GM19324 (cell line): ENCODE measurements around the gene SH3GL3.

Experiments
- ATAC-seq: cut with Tn5 transposase; IDR thresholded peaks from one replicate; pipeline ENCODE4 v1.9.1; 2021; ENCODE audit warnings: mild to moderate bottlenecking, moderate library complexity; ENCODE audit not compliant: unreplicated experiment, low FRiP score

The SH3GL3 gene

GRCh38 chr15:83458381-83458780 lies 11.2 kb downstream of the SH3GL3 start:
- no peak for ATAC-seq

GRCh38 chr15:83462026-83462425 lies 14.9 kb downstream of the SH3GL3 start:
- no peak for ATAC-seq

GRCh38 chr15:83462953-83463433 lies 15.9 kb downstream of the SH3GL3 start:
- ATAC-seq, result no peak

- no peak for ATAC-seq
Measured at GRCh38 chr15:83470887-83471286, 23.7 kb downstream of the SH3GL3 start.

GRCh38 chr15:83471307-83471866 lies 24.2 kb downstream of the SH3GL3 start:
- ATAC-seq, result no peak

GRCh38 chr15:83472151-83472550 lies 25.0 kb downstream of the SH3GL3 start:
- no peak for ATAC-seq

GRCh38 chr15:83472797-83473196 lies 25.7 kb downstream of the SH3GL3 start:
- no peak for ATAC-seq

GRCh38 chr15:83474578-83474977 lies 27.4 kb downstream of the SH3GL3 start:
- ATAC-seq, result no peak

- ATAC-seq, result no peak
Measured at GRCh38 chr15:83475551-83475950, 28.4 kb downstream of the SH3GL3 start.

- no peak for ATAC-seq
Measured at GRCh38 chr15:83476066-83476465, 28.9 kb downstream of the SH3GL3 start.

- ATAC-seq, result no peak
Measured at GRCh38 chr15:83476708-83477107, 29.6 kb downstream of the SH3GL3 start.

- no peak for ATAC-seq
Measured at GRCh38 chr15:83477172-83477807, 30.1 kb downstream of the SH3GL3 start.

GRCh38 chr15:83477808-83478537 lies 30.8 kb downstream of the SH3GL3 start:
- ATAC-seq, result no peak

GRCh38 chr15:83483612-83484011 lies 36.5 kb downstream of the SH3GL3 start:
- ATAC-seq, result no peak

- no peak for ATAC-seq
Measured at GRCh38 chr15:83484636-83485035, 37.5 kb downstream of the SH3GL3 start.

GRCh38 chr15:83486363-83486762 lies 39.2 kb downstream of the SH3GL3 start:
- no peak for ATAC-seq

- no peak for ATAC-seq
Measured at GRCh38 chr15:83487519-83487918, 40.4 kb downstream of the SH3GL3 start.

- no peak for ATAC-seq
Measured at GRCh38 chr15:83489690-83490089, 42.5 kb downstream of the SH3GL3 start.

- ATAC-seq, result no peak
Measured at GRCh38 chr15:83491486-83491885, 44.3 kb downstream of the SH3GL3 start.

- ATAC-seq, result no peak
Measured at GRCh38 chr15:83496766-83497165, 49.6 kb downstream of the SH3GL3 start.

- no peak for ATAC-seq
Measured at GRCh38 chr15:83498374-83498773, 51.2 kb downstream of the SH3GL3 start.

GRCh38 chr15:83498801-83499200 lies 51.7 kb downstream of the SH3GL3 start:
- no peak for ATAC-seq
